RKO (cell line): Measurements from ENCODE around the gene TNRC6C.
"Not testable (repeated sequence)": the region's sequence is repeated elsewhere in the genome, so short reads cannot be mapped to it uniquely, and the experiment has no call there.

Experiments
- DNase-seq: peaks from one replicate; pipeline ENCODE4 v3.0.0-alpha.2; 2016; ENCODE audit warnings: low spot score

TNRC6C gene

GRCh38 chr17:78046923-78047322 lies 88.4 kb downstream of the TNRC6C start:
- no peak for DNase-seq

- no peak for DNase-seq
These were observed 90.1 kb downstream of the TNRC6C start for GRCh38 chr17:78048346-78049292.

- DNase-seq = no peak
These were observed 91.1 kb downstream of the TNRC6C start for GRCh38 chr17:78049609-78050008.

GRCh38 chr17:78051186-78051972 lies 92.9 kb downstream of the TNRC6C start:
- DNase-seq = no peak

GRCh38 chr17:78053777-78054468 lies 95.4 kb downstream of the TNRC6C start:
- DNase-seq = no peak

GRCh38 chr17:78057113-78057740 lies 98.7 kb downstream of the TNRC6C start:
- DNase-seq = no peak

- DNase-seq = no peak
These were observed 99.5 kb downstream of the TNRC6C start for GRCh38 chr17:78058001-78058400.

- no peak for DNase-seq
These were observed 100.1 kb downstream of the TNRC6C start for GRCh38 chr17:78058581-78058980.

GRCh38 chr17:78062596-78062995 lies 104.1 kb downstream of the TNRC6C start:
- no peak for DNase-seq

GRCh38 chr17:78063489-78063888 lies 105.0 kb downstream of the TNRC6C start:
- DNase-seq = no peak

GRCh38 chr17:78064708-78065107 lies 106.2 kb downstream of the TNRC6C start:
- DNase-seq = no peak

- not testable (repeated sequence) for DNase-seq
These were observed 108.5 kb downstream of the TNRC6C start for GRCh38 chr17:78066976-78067375.

- DNase-seq = no peak
These were observed 111.2 kb downstream of the TNRC6C start for GRCh38 chr17:78069695-78070094.

GRCh38 chr17:78072961-78073360 lies 114.5 kb downstream of the TNRC6C start:
- DNase-seq = no peak

- DNase-seq = no peak
These were observed 116.5 kb downstream of the TNRC6C start for GRCh38 chr17:78075011-78075410.

GRCh38 chr17:78075545-78075944 lies 117.0 kb downstream of the TNRC6C start:
- DNase-seq = no peak

- DNase-seq = no peak
These were observed 120.8 kb downstream of the TNRC6C start for GRCh38 chr17:78079253-78079652.

- DNase-seq = no peak
These were observed 123.0 kb downstream of the TNRC6C start for GRCh38 chr17:78081551-78081950.

GRCh38 chr17:78082355-78082872 lies 123.9 kb downstream of the TNRC6C start:
- DNase-seq = not testable (repeated sequence)

GRCh38 chr17:78082988-78083387 lies 124.5 kb downstream of the TNRC6C start:
- no peak for DNase-seq

- no peak for DNase-seq
These were observed 128.2 kb downstream of the TNRC6C start for GRCh38 chr17:78086740-78087139.

GRCh38 chr17:78088529-78088928 lies 130.0 kb downstream of the TNRC6C start:
- no peak for DNase-seq
